ENCODE data around the gene EHMT1.

GRCh38 chr9:137833721-137834613 is 215.2 kb downstream of the EHMT1 start:
- TF ChIP-seq CTCF (conservative IDR thresholded peaks at IDR 0.05) = no peak
- no peak for TF ChIP-seq ZFX (IDR thresholded peaks at IDR 0.05)

Data from C4-2B (cell line).